Measurements from ENCODE around the gene SAFB. TPM values are rescaled to one million over a fixed set of nuclear protein-coding genes. Genes with fewer than 3 reads are reported as not detected.

The SAFB gene
- total and polyA plus RNA-seq, 2 of the 13 experiments (the other 11 are each of a cell fraction or from before 2014, with no cell fraction given): 21.0 to 28.4 TPM

DNA sequence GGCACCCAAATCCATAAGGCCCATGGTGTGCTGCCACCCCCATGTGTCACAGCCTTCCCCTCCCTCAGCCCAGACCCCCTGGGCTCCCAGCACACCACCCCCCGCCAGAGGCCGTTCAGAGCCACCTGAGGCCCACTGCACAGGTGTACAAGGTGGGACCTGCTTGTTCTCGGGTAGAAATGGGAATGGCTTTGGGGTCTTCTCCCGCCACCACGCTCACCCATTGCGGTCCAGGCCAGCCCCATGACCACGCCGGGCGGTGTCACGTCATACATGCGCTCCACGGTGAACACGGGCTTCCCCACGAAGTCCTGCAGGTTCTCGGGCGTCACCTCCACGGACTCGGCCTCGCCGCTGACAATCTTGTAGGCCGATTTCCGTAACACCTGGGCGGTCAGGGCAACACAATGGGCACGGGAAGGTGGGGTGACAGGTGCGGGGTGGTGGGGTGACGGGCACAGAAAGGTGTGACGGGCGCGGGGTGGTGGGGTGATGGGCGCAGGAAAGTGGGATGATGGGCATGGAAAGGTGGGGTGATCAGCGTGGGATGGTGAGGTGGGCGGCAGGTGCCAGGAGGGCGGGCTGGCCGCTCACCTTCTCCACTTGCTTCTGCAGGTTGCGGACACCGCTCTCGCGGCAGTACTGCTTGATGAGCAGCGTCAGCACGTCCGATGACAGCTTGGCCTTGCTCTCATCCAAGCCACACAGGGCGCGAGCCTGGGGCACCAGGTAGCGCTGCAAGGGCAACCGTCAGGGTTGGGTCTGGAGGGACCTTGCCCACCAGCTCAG, 71.5 kb downstream of the SAFB start:
- peaks cover 35% of the 10 kb centered on the region for H3K79me2 ChIP-seq (ENCODE audit: insufficient read depth, low read length)
- in situ Hi-C loops (cut with HindIII; ENCODE audit: extremely low pct_ligation_motif_present, low pct_unique_long_range_greater_than_20kb) (no loop called here), intact Hi-C loops (cut with micrococcal nuclease; ENCODE audit: unreplicated experiment) (no loop called here)
- H3K27ac ChIP-seq (ENCODE audit: extremely low read length, insufficient read depth, low read length): no peak overlapping the region
- TF ChIP-seq RBM22 (optimal IDR thresholded peaks at IDR 0.05; ENCODE audit: low read length) (peak; percentile 52), NR1H2 (CRISPR knock-in tag; IDR thresholded peaks at IDR 0.05; ENCODE audit: borderline replicate concordance, low read depth) (no peak), NFE2 (CRISPR knock-in tag; IDR thresholded peaks at IDR 0.05) (no peak), PLRG1 (conservative IDR thresholded peaks at IDR 0.05) (no peak), MIXL1 (CRISPR knock-in tag; IDR thresholded peaks at IDR 0.05) (no peak), MED1 (CRISPR knock-in tag; IDR thresholded peaks at IDR 0.05) (no peak), POLR2G (IDR thresholded peaks at IDR 0.05; ENCODE audit: low read depth, low read length) (peak; percentile 13; the same call in 1 of the 2 replicates), HNRNPLL (IDR thresholded peaks at IDR 0.05; ENCODE audit: low read depth, low read length, poor library complexity, severe bottlenecking) (no peak), RBFOX2 (IDR thresholded peaks at IDR 0.05; ENCODE audit: low read depth, low read length) (peak; percentile 68), ZNF138 (CRISPR knock-in tag; IDR thresholded peaks at IDR 0.05; ENCODE audit: low read depth) (no peak), HNRNPK (IDR thresholded peaks at IDR 0.05; ENCODE audit: low read depth, low read length, poor library complexity, severe bottlenecking) (peak; percentile 46), POLR2A (IDR thresholded peaks at IDR 0.05; ENCODE audit: insufficient read depth in 1 of 2, low read depth in 2 of 2, low read length in 2 of 2) (peak in 1 of 2 experiments; percentile 47; a peak in 3 of 4 replicates), MYC (CRISPR knock-in tag; IDR thresholded peaks at IDR 0.05; ENCODE audit: borderline replicate concordance) (0 out of 2 replicates have a peak, but pooled peaks have one; percentile 17), AGO2 (optimal IDR thresholded peaks at IDR 0.05; ENCODE audit: low read depth, low read length) (peak; percentile 60)
- TF ChIP-seq, protein P1, sequence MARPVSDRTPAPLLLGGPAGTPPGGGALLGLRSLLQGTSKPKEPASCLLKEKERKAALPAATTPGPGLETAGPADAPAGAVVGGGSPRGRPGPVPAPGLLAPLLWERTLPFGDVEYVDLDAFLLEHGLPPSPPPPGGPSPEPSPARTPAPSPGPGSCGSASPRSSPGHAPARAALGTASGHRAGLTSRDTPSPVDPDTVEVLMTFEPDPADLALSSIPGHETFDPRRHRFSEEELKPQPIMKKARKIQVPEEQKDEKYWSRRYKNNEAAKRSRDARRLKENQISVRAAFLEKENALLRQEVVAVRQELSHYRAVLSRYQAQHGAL (CRISPR knock-in tag; IDR thresholded peaks at IDR 0.05; ENCODE audit: not compliant biosample characterization): no peak
- TF ChIP-seq, protein P2, sequence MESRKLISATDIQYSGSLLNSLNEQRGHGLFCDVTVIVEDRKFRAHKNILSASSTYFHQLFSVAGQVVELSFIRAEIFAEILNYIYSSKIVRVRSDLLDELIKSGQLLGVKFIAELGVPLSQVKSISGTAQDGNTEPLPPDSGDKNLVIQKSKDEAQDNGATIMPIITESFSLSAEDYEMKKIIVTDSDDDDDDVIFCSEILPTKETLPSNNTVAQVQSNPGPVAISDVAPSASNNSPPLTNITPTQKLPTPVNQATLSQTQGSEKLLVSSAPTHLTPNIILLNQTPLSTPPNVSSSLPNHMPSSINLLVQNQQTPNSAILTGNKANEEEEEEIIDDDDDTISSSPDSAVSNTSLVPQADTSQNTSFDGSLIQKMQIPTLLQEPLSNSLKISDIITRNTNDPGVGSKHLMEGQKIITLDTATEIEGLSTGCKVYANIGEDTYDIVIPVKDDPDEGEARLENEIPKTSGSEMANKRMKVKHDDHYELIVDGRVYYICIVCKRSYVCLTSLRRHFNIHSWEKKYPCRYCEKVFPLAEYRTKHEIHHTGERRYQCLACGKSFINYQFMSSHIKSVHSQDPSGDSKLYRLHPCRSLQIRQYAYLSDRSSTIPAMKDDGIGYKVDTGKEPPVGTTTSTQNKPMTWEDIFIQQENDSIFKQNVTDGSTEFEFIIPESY (CRISPR knock-in tag; IDR thresholded peaks at IDR 0.05): peak; percentile 70; the same call in 1 of the 2 replicates
- TF ChIP-seq, protein P3, sequence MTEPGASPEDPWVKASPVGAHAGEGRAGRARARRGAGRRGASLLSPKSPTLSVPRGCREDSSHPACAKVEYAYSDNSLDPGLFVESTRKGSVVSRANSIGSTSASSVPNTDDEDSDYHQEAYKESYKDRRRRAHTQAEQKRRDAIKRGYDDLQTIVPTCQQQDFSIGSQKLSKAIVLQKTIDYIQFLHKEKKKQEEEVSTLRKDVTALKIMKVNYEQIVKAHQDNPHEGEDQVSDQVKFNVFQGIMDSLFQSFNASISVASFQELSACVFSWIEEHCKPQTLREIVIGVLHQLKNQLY (CRISPR knock-in tag; IDR thresholded peaks at IDR 0.05): no peak
- H2AFZ ChIP-seq (ENCODE audit: low read length): no peak overlapping the region
- H3K27me3 ChIP-seq (ENCODE audit: control insufficient read depth in 1 of 2, insufficient read depth in 2 of 2, low read length in 2 of 2): no peaks in the 10 kb centered on the region; a peak in 1 of 5 replicates
- peaks cover 38% of the 10 kb centered on the region for H4K20me1 ChIP-seq (ENCODE audit: insufficient read depth, low read length)
- DNase-seq (ENCODE audit: low spot score): no peak
- H3K4me2 ChIP-seq (ENCODE audit: low read depth, low read length): no peak overlapping the region
- no peaks in the 10 kb centered on the region for H3K9me3 ChIP-seq (ENCODE audit: low read length)
- POLR2A ChIA-PET: interaction anchor here (0.7 kb wide), 1 partner anchor 24 kb away, joined by 4 read pairs; no protein-coding TSS in a partner anchor
- CTCF ChIA-PET (ENCODE audit: low intra/inter-chr PET ratio, low total read pairs): no interaction called here
- no peak for FAIRE-seq
- no peak overlapping the region for H3K4me3 ChIP-seq (replicated peaks in 1 of 3; ENCODE audit: insufficient read depth in 1 of 3, low read depth in 2 of 3, low read length in 3 of 3)
- H3K9ac ChIP-seq (ENCODE audit: insufficient read depth, low read depth, low read length): no peak overlapping the region
- no peak for ATAC-seq
- WGBS (ENCODE audit: low lambda C conversion rate): 95% methylated on average over 33 of the region's 45 CpGs
- H3K4me1 ChIP-seq (ENCODE audit: insufficient read depth, low read length): peaks cover 14% of the 10 kb centered on the region; the same call in 1 of the 2 replicates
- no TSS peak for BruUV-seq (replicated peaks)
- H3K36me3 ChIP-seq (replicated peaks in 1 of 2; ENCODE audit: control insufficient read depth in 1 of 2, insufficient read depth in 2 of 2, low read length in 2 of 2): peaks cover 32 to 74% of the 10 kb centered on the region in 2 experiments
